Activated CD4-positive, alpha-beta T cell treated with anti-CD3 and anti-CD28 coated beads, Interleukin-2, amount 10 ng/mL, durations not matched to agents 7 days and 5 days (primary cell): Measurements from ENCODE around the gene NCOR2. TPM values are rescaled to one million over a fixed set of nuclear protein-coding genes. Genes with fewer than 3 reads are reported as not detected.

Experiments
- CTCF ChIA-PET: fragments of 350-600 bp; sonication (Branson Sonifier 250); formaldehyde crosslinking; loops from one replicate; lab custom pipeline; 2021; ENCODE audit warnings: antibody characterized with exemption; lab: Charles Lee
- POLR2A ChIA-PET: fragments of 350-600 bp; sonication (Branson Sonifier 250); formaldehyde crosslinking; loops from one replicate; lab custom pipeline; 2021; ENCODE audit warnings: antibody characterized with exemption; lab: Charles Lee
- DNase-seq: peaks from one replicate; pipeline ENCODE4 v3.0.0-alpha.2; 2020
- H3K27ac Mint-ChIP-seq: one replicate; pipeline ENCODE4 v1.8.0; 2021; ENCODE audit warnings: mild to moderate bottlenecking, moderate library complexity, mixed read lengths
- H3K27me3 Mint-ChIP-seq: one replicate; pipeline ENCODE4 v1.8.0; 2021; ENCODE audit warnings: mixed read lengths
- H3K36me3 Mint-ChIP-seq: one replicate; pipeline ENCODE4 v1.8.0; 2021; ENCODE audit warnings: low read depth, mixed read lengths
- H3K4me1 Mint-ChIP-seq: one replicate; pipeline ENCODE4 v1.8.0; 2021; ENCODE audit warnings: mixed read lengths
- H3K4me3 Mint-ChIP-seq: one replicate; pipeline ENCODE4 v1.8.0; 2021; ENCODE audit warnings: mild to moderate bottlenecking, moderate library complexity, mixed read lengths
- H3K9me3 Mint-ChIP-seq: one replicate; pipeline ENCODE4 v1.8.0; 2021; ENCODE audit warnings: mixed read lengths
- total RNA-seq, 2 experiments: library from RNA; stranded (reverse); gene quantifications; one replicate each; pipeline ENCODE4 v1.2.3, GENCODE V29; 2021

Gene NCOR2
- total RNA-seq, 2 experiments from 2014 or later, result 96.4 to 102 TPM

GRCh38 chr12:124559182-124560017 lies 8.0 kb downstream of the NCOR2 start:
- ChIA-PET POLR2A (no interaction called here), CTCF (interaction anchor here (1.0 kb wide), 1 partner anchor 9 kb away, joined by 3 read pairs; no protein-coding TSS in a partner anchor)
- no peak overlapping the region for H3K4me3 Mint-ChIP-seq
- no peaks in the 10 kb centered on the region for H3K27me3 Mint-ChIP-seq
- no peak for DNase-seq
- H3K36me3 Mint-ChIP-seq, result no peaks in the 10 kb centered on the region
- no peak overlapping the region for H3K27ac Mint-ChIP-seq
- no peaks in the 10 kb centered on the region for H3K9me3 Mint-ChIP-seq
- peaks cover 17% of the 10 kb centered on the region for H3K4me1 Mint-ChIP-seq

DNA sequence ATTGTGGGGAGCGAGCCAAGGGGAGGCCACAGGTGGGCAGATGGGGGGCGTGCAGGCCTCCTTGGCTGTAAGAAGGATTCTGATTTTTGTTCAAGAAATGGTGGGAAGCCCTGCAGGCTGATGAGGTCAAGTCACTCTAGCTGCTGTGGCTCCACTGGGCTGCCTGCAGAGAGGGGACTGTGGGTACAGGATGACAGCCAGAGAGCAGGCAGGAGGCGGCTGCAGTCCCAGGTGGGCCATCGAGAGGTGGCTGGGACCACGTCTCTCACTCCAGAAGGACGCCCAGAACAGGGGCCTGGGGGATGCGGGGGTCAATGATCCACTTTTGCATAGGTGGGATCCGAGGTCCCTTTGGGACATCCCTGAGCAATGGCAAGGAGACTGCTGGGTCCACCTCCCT lies 9.1 kb downstream of the NCOR2 start:
- CTCF ChIA-PET, result no interaction called here
- no peak overlapping the region for H3K4me3 Mint-ChIP-seq
- H3K4me1 Mint-ChIP-seq, result peaks cover 20% of the 10 kb centered on the region
- H3K27me3 Mint-ChIP-seq, result no peaks in the 10 kb centered on the region
- no peak for DNase-seq
- no peaks in the 10 kb centered on the region for H3K9me3 Mint-ChIP-seq
- H3K36me3 Mint-ChIP-seq, result no peaks in the 10 kb centered on the region
- POLR2A ChIA-PET, result no interaction called here
- H3K27ac Mint-ChIP-seq, result no peak overlapping the region

GRCh38 chr12:124557518-124558223 lies 9.7 kb downstream of the NCOR2 start:
- no peaks in the 10 kb centered on the region for H3K9me3 Mint-ChIP-seq
- peaks cover 22% of the 10 kb centered on the region for H3K4me1 Mint-ChIP-seq
- no peaks in the 10 kb centered on the region for H3K36me3 Mint-ChIP-seq

DNA sequence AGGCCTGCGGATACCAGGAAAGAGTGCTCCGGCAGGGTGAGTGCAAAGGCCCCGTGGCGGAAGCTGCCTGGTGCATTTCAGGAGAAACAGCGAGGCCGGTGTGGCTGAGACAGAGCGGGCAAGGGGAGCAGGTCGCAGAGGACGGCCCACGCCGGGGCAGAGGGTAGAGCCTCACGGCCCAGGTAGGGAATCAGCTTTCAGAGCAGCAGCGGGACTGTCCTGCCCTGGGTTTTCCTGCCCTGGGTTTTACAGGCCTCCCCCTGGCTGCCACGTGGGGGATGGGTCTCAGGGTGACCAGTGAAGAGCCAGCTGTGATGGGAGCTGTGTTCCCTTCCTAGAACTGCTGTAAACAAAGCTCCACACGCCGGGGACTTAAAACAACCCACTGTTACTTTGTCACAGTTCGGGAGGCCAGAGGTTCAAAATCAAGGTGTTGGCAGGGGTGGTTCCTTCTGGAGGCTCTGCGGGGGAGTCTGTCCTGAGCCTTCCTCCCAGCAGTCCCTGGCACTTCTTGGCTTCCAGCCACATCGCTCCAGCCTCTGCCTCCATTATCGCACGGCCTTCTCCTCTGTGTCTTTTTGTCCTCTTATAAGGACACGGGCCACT lies 10.4 kb downstream of the NCOR2 start:
- CTCF ChIA-PET, result no interaction called here
- Mint-ChIP-seq H3K4me1 (peaks cover 25% of the 10 kb centered on the region), H3K27me3 (no peaks in the 10 kb centered on the region), H3K9me3 (no peaks in the 10 kb centered on the region), H3K4me3 (no peak overlapping the region), H3K27ac (no peak overlapping the region), H3K36me3 (no peaks in the 10 kb centered on the region)
- no peak for DNase-seq
- POLR2A ChIA-PET, result no interaction called here

More at GRCh38 chr12:124557518-124558223, 9.7 kb downstream of the NCOR2 start:
- H3K4me3 Mint-ChIP-seq, result no peak overlapping the region
- CTCF ChIA-PET, result no interaction called here
- POLR2A ChIA-PET, result no interaction called here
- no peak overlapping the region for H3K27ac Mint-ChIP-seq
- no peaks in the 10 kb centered on the region for H3K27me3 Mint-ChIP-seq
- no peak for DNase-seq

DNA sequence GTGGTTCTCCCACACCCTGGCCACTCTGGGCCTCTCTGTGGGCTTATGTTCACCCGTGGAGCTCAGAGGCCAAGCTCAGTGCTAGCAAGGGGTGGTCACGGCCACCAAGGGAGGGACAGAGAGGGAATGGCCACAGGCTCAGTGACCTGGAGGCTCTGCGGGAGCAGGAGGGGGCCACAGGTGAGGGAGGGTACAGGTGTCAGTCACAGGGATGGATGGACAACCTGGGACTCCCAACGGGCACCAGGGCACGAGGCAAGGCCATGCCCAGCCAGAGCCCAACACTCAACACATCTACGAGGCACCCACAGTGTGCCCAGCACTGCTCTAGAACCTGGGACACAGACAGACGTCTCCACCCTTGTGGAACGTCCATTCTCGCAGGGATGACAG lies 11.3 kb downstream of the NCOR2 start:
- no peak for DNase-seq
- CTCF ChIA-PET, result interaction anchor here (0.8 kb wide), 1 partner anchor 10 kb away, joined by 3 read pairs; no protein-coding TSS in a partner anchor
- POLR2A ChIA-PET, result no interaction called here
- peaks cover 30% of the 10 kb centered on the region for H3K4me1 Mint-ChIP-seq
- no peak overlapping the region for H3K27ac Mint-ChIP-seq
- H3K27me3 Mint-ChIP-seq, result no peaks in the 10 kb centered on the region
- no peak overlapping the region for H3K4me3 Mint-ChIP-seq
- H3K9me3 Mint-ChIP-seq, result no peaks in the 10 kb centered on the region
- H3K36me3 Mint-ChIP-seq, result no peaks in the 10 kb centered on the region

DNA sequence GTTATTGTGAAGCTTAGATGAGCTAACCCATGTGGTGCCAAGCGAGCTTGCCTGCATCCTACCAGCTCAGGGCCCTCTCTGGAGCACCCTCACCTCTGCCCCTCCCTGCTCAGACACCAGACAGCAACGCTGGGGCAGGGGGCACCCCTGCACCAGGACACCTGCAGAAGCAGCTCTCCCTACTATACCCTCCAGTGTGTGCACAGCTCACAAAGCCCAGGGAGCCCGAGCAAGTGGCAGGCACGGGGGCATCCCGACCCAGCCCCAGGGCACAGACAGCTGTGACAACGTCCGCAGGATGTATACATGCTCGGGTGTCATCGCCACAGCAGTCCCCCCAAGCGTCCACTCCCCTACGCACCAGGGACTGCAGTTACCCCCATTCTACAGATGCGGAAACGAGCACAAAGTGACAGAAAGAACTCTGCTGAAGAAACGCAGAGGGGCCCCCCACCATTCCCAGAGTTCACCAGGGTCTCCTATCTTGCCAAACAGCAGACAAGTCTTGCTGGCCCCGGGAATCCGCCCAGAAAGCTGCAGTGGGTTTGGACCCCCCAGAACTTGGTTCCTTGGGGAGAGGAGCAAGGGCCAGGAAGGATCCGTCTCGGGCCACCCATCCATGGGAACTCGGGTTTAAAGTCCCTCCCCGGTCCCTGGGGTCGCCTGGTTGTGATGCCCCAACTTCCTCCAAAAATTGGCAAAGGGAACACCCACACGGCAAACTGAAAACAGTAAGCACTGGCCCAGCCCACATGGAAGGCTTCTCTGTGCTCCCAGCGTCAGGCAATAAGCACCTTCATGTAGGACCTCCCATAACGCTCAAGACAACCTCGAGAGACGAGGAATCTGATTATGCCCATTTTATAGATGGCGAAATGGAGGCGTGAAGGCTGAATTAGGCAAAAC lies 12.0 kb downstream of the NCOR2 start:
- DNase-seq, result no peak
- Mint-ChIP-seq H3K27me3 (no peaks in the 10 kb centered on the region), H3K9me3 (no peaks in the 10 kb centered on the region), H3K27ac (no peak overlapping the region), H3K4me3 (no peak overlapping the region), H3K36me3 (no peaks in the 10 kb centered on the region), H3K4me1 (peaks cover 36% of the 10 kb centered on the region)
- POLR2A ChIA-PET, result no interaction called here
- CTCF ChIA-PET, result interaction anchor here (0.8 to 2.7 kb wide), 3 partner anchors 10 to 15 kb away, joined by 3 to 8 read pairs (median 5); no protein-coding TSS in a partner anchor

DNA sequence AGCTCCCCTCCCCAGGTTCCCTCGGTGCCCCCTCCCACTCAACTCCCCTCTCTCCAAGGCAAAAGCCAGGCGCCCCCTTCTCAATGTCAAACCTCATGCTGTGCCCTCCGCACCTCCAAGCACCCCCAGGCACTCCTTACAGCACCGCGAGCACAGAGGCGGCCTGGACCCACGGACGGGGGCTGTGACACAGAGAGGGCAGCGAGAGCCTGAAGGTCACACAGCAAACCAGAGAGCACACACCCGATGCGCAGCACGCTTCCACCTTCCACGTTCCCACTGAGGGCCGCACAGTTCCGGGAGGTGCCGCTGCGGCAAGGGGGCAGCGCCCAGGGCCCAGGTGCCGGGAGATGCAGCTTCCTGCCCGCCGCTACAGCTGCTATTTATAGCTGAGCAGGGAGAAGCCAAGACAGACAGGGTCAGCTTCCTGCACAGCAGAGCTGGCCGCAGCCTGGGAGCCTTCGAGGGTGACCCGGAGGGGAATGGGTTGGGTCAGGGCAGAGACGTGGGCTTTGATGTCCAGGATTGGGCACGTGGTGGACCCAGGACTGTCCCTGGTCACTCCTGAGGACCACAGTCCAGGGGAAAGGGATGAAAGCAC lies 12.9 kb downstream of the NCOR2 start:
- Mint-ChIP-seq H3K36me3 (no peaks in the 10 kb centered on the region), H3K27ac (peak overlapping the region; percentile 36), H3K4me3 (no peak overlapping the region), H3K4me1 (peaks cover 45% of the 10 kb centered on the region), H3K9me3 (no peaks in the 10 kb centered on the region), H3K27me3 (no peaks in the 10 kb centered on the region)
- DNase-seq, result no peak
- CTCF ChIA-PET, result interaction anchor here (0.9 to 2.7 kb wide), 3 partner anchors 9 to 242 kb away, joined by 5 to 8 read pairs (median 6); no protein-coding TSS in a partner anchor
- POLR2A ChIA-PET, result no interaction called here

DNA sequence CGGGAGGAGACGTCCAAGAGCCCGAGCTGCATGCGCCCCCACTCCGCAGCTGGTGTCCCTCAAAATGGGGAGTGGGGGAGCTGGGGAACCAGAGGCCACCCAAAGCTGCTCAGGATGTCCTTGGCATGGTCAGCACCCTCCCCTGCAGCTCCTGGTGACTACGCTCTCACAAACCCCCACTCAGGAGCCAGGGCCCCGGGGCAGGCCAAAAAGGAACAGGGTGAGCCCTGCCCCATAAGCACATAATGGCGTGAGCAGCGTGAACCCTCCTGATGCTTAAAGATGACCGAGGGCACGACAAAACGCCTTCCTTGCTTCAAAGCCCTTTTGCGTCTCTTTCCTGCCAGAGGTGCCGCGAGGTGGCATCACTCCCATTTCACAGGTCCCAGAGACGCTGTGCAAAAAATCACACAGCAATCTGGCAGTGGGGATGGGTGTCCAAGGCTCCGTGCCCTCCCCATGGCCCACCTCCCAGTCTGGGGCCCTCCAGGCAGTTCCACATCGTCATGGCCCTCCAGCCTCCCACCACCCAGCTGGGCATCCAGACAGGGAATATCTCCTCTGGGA lies 13.5 kb downstream of the NCOR2 start:
- Mint-ChIP-seq H3K4me1 (peaks cover 50% of the 10 kb centered on the region), H3K27ac (no peak overlapping the region), H3K27me3 (no peaks in the 10 kb centered on the region), H3K9me3 (no peaks in the 10 kb centered on the region), H3K4me3 (no peak overlapping the region), H3K36me3 (no peaks in the 10 kb centered on the region)
- ChIA-PET POLR2A (no interaction called here), CTCF (interaction anchor here (0.9 to 2.7 kb wide), 2 partner anchors 13 to 242 kb away, joined by 6 to 8 read pairs; no protein-coding TSS in a partner anchor)
- no peak for DNase-seq

GRCh38 chr12:124551268-124552144 lies 15.9 kb downstream of the NCOR2 start:
- ChIA-PET POLR2A (no interaction called here), CTCF (interaction anchor here (0.7 to 1.9 kb wide), 4 partner anchors 8 to 96 kb away, joined by 3 to 7 read pairs (median 4); no protein-coding TSS in a partner anchor)
- H3K27me3 Mint-ChIP-seq, result no peaks in the 10 kb centered on the region
- H3K9me3 Mint-ChIP-seq, result no peaks in the 10 kb centered on the region
- peak overlapping the region; percentile 25 for H3K27ac Mint-ChIP-seq
- peaks cover 57% of the 10 kb centered on the region for H3K4me1 Mint-ChIP-seq
- H3K4me3 Mint-ChIP-seq, result no peak overlapping the region
- peaks cover 3% of the 10 kb centered on the region for H3K36me3 Mint-ChIP-seq
- DNase-seq, result no peak

GRCh38 chr12:124550123-124551089 lies 17.0 kb downstream of the NCOR2 start:
- POLR2A ChIA-PET, result interaction anchor here (0.5 kb wide), 1 partner anchor 159 kb away, joined by 3 read pairs; no protein-coding TSS in a partner anchor
- Mint-ChIP-seq H3K27ac (no peak overlapping the region), H3K4me1 (peaks cover 67% of the 10 kb centered on the region), H3K4me3 (no peak overlapping the region), H3K36me3 (peaks cover 3% of the 10 kb centered on the region), H3K27me3 (no peaks in the 10 kb centered on the region), H3K9me3 (no peaks in the 10 kb centered on the region)
- CTCF ChIA-PET, result interaction anchor here (0.9 to 1.9 kb wide), 4 partner anchors 9 to 17 kb away, joined by 3 to 7 read pairs (median 4); no protein-coding TSS in a partner anchor
- DNase-seq, result no peak
